Stimulated activated CD4-positive, alpha-beta T cell treated with anti-CD3 and anti-CD28 coated beads, Interleukin-1b, Interleukin-23, amount 100 ng/mL, for 24 hours (primary cell): ENCODE data around the gene DCDC1.

Source experiments
- DNase-seq, 4 experiments: peaks; one replicate each; pipeline ENCODE4 v3.0.0-alpha.2; 2020; ENCODE audit warnings: low read depth in 4 of 4, low spot score in 1 of 4

DCDC1 gene

DNA sequence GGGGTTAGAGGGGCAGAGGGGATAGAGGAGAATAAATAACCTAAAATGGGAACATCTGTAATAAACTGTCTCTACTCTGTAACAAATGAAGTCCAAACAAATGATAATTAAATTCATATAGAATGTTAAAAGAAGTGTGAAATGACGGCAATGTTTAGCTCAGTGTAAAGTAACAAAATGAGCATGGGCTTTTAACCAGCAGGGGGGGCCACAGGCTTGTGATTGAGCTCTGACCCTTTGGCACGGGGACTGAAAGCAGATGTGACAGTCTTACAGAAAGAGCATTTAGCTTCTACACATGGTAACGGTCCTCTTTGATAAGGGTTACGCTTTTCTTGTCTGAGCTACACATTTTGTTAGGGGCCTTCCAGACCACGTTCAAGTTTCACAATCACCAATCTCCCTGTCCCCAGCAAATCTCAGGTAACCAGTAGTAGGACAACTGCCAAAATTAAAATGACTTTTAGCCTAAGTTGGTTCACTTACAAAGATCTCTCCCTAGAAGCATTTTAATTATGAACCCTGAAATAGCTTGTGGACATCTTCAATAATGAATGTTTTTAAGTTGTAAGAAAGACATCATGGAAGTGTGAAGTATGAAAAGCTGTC, 262.5 kb downstream of the DCDC1 start:
- DNase-seq = peak in 3 of 4 experiments; percentile 1 to 15 (median 12)

- no peak for DNase-seq
Observed at GRCh38 chr11:31106326-31106725, 263.2 kb downstream of the DCDC1 start.

DNA sequence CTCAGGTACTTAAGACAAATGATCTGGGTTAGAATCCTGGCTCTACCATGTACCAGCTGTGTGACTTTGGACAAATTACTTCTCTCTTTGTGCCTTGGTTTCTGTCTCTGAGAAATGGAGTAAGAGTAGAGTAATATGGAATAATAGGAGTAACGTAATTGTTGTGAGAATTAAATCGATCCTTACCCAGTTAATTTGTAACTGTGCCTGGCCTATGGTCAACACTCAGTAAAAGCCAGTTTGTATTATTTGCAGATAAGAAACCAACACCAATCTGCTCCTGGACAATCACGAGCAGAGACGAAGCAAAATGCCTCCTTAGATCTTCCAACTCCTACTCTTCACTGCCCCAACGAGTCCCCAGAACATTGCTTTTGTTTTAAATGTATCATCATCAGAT, 266.7 kb downstream of the DCDC1 start:
- DNase-seq = no peak

GRCh38 chr11:31102316-31102715, 267.2 kb downstream of the DCDC1 start:
- no peak for DNase-seq

GRCh38 chr11:31096191-31096805, 273.2 kb downstream of the DCDC1 start:
- no peak for DNase-seq

DNA sequence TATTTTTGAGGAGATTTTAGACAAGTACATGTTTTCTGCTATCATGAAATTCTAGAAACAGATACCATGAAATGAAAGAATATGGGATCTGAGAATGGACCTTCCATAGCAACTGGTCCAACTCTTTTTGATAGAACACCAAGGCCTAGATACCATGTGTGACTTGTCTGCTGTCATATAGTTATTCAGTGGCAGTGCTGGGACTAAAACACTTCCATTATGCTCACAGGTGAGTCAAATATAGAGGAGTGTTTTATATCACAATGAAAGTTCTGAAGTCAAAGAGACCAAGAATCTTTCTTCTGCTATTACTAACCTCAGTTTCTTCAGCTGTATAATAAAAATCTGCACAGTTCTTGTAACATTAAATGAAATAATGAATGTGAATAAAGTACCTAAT, 276.9 kb downstream of the DCDC1 start:
- DNase-seq = no peak

DNA sequence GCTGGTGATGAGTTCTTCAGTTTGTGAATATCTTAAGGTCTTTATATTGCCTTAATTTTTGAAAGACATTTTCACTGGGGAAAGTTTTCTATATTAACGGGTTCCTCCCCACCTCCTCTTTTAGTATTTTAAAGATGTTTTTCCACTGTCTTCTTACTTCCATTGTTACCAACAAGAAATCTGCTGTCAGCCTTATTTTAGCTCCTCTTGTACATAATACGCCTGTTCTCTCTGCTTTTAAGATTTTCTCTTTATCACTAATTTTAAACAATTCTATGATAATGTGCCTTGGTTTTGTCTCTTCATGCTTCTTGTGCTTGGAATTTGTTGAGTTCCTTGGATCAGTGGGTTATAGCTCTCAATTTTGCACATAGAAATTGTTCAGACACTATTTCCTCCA, 280.4 kb downstream of the DCDC1 start:
- DNase-seq = no peak

DNA sequence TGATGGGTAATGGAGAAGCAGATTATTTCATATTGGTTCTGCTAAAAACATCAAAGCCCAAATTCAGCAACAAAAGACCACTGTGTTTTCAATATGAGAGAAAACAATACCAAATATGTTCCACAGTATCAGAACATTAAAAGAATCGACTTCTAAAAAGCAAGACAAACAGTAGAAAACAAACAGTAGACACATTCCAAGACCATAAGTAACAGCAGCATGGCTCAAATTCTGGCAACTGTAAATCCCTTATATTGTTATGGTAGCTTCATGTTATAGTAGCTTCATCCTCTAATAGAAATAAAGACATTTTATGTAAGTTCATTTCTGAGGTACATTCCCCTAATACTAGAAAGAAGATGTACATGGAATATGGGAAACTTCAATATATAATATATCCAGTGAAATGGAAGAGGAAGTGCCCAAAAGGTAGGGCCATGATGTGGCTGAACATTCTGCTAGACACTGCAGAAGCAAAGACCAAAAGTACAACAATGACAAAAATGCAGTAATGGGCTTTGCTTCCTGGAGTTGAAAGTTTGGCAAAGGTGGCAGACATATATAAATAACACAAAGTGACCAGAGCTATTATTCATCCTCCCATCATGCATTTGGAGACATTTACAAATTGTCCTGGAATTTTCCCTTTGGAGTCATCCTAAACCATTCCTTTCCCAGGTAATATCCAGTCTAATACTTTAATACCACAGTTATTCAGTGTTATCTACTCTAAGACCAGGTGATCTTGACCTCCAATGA, 299.9 kb downstream of the DCDC1 start:
- no peak for DNase-seq

- no peak for DNase-seq
Observed at GRCh38 chr11:31060880-31061279, 308.7 kb downstream of the DCDC1 start.

DNA sequence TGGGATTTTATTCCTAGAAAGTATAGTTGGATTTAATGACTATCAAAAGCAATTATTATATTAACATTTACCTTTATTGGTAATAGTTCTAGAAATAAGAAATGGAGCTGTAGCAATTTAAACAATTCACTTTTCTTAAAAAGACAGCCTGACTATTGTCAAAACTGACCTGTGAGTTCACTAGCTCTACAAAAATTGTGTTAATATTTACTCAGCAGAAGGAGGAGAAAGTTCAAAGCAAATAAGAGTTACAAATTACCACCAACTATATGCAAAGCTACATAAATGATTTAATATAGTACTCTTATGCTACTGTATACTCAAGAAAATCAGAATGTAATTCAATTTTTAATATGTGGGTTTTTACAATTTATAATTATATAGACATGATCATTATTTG, 310.0 kb downstream of the DCDC1 start:
- DNase-seq = no peak

- DNase-seq = no peak
Observed at GRCh38 chr11:31050061-31050765, 319.3 kb downstream of the DCDC1 start.

DNA sequence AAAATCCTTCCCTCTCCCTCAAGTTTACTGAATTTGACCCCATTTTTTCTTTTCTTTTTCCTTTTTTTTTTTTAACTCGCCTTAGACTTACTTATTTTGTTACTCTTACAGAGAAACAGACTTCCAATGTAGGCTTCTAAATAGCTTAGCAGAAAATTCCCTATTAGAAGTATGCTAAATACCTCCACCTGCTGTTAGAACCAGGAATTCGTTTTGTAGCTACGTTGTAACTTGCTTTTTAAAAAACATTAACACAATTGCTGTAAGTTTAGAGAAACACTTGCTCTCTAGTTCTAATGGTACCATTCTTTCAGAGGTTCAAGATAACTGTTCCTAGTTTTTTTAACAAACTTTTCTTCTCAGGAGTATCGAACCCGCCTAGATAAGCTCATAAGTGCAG, 324.2 kb downstream of the DCDC1 start:
- DNase-seq = no peak

DNA sequence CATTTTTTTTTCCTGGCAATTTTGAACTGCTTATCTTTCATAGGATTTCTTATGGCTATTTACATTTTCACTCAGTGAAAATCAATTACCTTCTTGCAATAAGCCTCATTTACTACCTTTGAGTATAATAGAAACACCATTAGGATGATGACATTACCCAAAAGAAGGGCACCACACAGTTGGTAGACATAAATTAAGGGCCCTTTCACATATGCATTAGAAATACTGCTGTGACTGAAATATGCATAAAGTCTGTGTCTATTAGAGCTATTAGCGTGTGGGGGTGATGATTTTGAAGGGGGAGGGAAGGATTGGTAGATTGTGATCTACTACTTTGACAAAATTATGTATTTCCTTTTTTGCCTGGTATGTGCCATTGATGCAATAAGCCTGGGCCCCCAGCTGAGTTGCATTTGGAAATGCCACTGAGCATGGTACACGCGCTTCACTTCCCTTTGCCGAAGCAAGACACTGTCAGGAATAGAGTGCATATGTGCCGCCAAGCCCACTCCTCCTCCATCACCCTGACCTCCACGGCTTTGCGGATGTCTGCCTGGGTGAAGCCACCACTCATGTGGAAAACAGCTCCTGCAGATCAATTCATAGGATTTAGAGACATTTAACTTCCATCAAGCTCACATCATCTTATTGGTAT, 339.3 kb downstream of the DCDC1 start:
- no peak for DNase-seq

GRCh38 chr11:31026315-31026714, 343.2 kb downstream of the DCDC1 start:
- DNase-seq = no peak

DNA sequence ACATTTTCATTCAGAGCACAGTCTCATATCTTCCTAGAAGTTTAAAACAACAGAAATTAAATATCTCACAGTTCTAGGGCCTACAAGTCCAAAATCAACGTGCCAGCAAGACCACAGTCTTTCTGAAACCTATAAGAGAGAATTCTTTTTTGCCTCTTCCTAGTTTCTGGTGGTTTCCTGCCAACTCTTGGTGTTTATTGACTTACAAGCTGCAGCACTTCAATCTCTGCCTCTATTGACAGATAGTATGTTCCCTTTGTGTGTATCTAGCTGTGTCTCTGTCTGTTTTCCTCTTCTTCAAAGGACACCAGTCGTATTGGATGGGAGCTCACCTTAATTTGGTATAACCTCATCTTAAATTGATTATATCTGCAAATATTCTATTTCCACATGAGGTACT, 347.5 kb downstream of the DCDC1 start:
- DNase-seq = no peak

DNA sequence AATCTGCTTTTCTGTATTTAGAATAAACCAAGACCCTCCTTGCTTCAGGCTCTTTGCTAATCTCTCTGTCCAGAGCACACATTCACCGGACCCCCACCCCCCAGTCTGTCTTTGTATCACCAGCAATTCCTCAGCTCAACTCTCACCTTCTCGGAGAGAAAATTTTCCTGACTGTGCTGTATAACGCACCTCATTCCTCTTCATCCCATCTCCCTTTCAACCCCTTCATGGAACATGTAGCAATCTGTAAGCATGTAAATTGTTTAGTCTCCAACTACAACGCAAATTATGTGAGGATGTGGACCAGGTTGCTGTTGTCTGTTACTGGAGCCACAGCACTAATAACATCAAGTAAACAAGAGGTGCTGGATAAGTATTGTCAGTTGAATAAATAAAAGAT, 349.8 kb downstream of the DCDC1 start:
- DNase-seq = no peak

- no peak for DNase-seq
Observed at GRCh38 chr11:31005202-31005601, 364.3 kb downstream of the DCDC1 start.

DNA sequence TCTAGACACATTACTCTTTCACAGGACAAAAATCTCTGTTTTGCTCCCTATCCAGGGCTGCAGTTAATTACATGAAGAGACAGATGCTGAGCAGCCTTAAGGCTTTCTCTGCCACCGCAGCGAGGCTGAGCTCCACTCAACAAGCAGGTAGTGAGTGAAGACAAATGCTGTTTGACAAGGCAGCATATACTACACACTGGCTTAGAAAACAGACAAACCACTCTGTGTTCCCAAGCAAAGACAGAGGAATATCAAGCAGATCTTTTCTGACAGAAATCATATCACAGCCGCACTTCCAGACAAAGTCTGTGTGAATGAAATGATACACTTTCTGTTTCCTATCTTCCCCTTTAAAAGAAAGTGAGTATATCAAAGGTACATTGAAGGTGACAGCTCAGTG, 368.1 kb downstream of the DCDC1 start:
- DNase-seq = no peak

GRCh38 chr11:31000381-31000780, 369.2 kb downstream of the DCDC1 start:
- no peak for DNase-seq

DNA sequence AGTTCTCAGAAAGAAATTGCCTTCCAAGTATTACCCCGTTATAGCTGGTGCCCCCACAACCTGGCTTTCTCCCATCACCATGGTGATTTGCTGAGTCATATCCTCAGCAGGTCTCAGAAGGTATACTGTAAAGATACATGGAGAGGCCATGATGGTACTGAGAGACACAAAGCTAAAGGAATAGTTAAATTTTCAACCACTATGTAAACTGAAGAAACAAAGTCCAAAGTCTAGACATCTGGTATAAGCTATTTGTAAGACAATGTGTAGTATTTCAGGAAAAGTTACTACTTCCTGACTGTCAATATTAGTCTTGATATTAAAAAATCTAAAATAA, 377.1 kb downstream of the DCDC1 start:
- no peak for DNase-seq

DNA sequence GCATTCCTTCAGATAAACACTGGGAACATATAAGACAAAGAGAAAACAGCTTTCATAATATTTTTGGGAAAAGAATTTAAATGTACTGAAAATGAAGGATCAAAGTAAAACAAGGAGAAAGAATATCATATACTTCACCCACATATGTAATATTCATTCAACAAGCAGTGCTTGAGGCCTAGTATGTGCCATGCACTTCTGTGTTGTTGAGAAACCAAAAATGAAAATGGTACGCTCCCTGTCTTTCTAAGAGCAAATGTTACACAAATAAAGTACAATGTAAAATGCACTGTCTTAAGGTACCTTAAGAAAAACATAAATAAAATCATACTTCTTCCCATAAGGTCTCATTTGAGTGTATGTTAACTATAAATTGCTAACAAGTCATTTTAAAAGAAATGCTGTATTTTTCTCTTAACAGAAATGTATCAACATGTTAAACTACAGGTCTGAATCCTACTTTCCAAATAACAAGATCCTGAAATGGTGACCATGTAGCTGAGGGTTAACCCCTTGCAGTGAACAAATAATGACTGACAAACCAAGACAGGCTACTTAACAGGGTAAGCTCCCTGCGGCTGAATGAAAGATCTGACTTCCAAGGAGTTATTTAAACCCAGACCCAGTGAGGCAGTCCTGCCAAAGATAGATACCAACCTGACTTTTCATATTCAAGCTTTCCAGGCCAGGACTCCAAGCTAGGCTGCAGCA, 377.6 kb downstream of the DCDC1 start:
- no peak for DNase-seq
